GM18498 (cell line): Measurements from ENCODE around the gene WNT7A.

Experiments used
- ATAC-seq: cut with Tn5 transposase; IDR thresholded peaks from one replicate; pipeline ENCODE4 v1.9.1; 2021; ENCODE audit warnings: mild to moderate bottlenecking, moderate library complexity; ENCODE audit not compliant: unreplicated experiment

The WNT7A gene

DNA sequence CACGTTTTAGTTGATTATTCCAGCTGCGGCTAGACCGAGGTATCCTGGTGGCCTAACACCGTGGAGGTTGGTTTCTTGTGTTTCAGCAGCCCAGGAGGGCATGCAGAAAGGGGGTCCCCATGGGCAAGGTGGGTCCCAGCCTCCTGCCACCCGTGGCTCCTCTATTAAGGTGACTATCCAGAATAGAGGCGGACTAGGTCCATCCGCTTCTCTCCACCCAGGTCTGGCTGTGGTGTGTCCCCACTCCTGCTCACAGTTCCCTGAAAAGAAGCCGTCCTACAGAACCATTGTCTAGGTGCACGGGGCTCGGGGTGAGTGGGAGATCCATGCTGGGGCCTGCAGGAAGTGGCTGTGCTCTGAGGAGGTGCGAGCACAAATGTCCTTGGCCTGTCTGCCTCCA lies 81.5 kb downstream of the WNT7A start:
- ATAC-seq = no peak

DNA sequence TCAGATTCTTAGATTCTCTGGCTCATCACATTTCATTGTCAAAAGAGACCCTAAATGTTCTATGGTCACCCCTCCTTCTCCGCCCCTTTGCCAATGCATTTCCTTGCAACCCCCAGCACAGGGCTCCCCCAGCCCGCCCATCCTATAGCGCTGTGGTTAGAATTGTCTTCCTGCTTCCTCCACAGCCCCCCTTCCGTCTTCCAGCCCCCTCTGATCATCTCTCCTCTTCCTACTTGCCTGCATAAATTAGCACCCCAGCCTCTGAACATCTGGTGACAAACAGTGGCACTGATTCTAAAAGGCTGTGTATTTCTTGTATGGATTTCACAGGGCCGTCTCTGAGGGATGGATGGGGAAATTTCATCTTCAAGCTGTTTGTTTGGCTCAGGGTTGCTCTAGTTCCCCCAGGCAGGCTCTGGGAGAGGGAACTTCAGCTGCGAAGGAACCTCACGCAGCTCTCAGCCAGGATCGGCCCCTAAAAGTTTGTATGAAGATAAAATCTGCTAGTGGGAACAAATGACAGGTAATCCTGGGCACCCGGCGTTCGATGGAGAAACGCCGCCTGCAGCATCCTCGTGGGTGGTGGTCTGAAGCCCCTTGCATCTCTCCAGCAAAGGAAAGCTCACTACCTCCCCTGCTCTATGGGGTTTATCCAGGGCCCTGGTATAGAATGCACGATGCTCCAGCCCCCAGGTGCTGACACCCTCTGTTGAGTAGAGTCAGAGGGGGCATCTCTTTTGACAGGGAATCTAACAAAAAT lies 83.0 kb downstream of the WNT7A start:
- ATAC-seq = no peak

DNA sequence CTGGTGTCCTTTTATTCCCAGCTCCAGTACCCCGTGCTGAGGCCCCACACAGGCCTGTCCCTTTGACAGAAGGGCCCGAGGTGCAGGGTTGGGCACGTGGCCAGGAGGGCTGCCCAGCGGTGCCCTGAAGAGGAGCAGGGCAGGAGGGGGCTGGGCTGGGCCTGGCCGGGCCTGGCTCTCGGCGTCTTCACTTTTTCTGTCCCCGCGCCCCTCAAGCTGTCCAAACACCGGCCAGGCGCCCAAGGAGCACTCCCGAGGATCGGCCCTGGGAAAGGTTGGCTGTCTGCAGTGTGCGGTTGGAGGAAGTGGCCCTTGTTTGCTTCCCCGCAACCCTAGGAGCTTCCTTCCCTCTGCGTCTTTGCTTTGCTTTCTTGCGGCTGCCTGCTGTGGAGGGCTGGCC lies 84.1 kb downstream of the WNT7A start:
- ATAC-seq = no peak

DNA sequence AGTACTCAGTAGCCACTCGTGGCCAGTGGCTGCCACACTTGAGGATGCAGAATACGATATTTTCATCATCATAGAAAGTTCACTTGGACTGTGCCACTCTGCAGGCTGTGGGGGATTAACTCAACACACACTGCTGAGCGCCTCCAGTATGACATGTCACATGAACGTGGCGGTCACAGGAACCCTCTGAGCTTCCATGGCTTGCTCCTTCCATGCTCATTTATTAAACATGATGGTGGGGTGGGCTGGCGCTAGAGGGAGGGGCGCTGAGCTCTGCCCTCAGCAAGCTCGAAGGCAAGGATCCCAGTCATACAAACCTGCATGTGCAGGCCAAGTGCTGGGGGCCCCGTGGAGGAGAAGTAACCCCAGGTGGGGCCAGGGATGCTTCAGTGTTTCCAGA lies 85.5 kb downstream of the WNT7A start:
- no peak for ATAC-seq

DNA sequence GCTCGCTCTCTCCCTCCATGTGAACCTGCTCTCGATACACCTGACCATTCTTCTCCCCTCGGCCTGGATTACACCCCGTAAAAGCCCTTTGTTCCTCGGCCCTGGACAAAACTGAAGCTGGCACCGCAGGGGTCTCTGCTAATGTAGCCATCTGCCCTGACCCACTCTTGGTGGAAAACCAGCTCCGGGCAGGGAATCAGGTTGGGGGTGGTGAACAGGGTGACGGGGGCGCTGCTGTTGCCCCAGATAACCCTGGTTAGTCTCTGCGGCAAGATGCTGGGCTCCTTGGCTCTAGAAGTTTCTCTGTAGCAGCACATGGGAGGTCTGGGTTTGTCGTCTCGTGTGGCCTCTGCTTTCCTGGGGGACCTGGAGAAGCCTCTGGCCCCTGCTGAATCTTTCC lies 86.4 kb downstream of the WNT7A start:
- ATAC-seq = no peak

DNA sequence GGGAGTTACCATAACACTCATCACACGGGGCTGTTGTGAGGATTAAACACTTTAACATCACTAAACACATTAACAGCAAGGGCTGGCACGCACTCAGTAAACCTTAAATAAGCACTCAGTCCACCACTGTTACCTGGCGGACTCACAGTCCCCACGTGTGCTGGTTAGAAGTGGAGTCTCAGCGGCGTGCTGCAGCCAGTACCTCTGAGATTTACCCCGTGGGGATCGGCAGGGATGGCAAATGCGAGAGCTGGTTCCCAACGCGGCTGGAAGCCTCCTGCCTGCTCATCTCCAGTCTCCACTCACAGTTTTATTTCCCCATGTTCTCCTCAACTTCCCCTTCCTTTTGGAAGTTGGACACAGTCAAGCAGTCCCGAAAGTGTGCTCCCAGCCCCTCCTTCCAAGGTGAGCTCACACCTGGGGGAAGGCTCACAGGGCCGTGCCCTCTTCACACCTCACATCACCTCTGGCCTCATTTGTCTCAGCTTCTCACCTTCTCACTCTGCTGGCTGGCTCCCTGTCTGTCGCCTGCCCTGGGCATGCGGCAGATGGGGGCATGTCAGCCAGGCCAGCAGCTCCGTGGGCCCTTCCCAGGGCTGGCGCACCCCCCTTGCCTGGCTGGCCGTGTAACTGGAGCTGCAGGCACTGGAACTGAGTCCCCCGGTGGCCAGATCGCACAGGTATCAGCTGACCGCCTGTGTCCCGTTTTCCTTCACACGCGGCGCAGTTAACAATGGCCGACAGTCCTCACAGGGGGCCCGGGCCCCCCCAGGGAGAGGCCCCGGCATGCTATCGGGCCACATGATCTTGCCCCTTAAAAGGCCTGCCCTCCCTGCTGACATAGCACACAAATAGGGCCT lies 87.1 kb downstream of the WNT7A start:
- no peak for ATAC-seq

DNA sequence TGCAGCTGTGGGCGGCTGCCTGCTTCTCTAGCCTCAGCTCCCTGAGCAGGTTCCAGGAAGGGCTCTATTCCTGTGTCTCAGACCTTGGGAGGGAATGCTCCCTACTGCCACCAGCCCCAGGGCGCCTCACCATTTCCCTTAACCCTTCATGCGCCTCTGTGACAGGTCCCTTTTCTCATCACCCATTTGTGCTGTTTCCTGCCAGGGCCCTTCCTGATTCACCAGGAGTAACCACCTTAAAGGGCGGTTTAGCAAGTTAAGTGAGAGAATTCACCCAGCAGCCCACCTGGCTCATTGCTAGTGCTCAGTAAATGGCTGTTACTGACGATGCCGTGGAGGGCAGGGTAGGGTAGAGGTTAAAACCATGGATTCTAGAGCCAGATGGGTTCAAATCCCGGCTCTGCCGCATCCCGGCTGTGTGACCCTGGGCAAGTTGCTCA lies 87.8 kb downstream of the WNT7A start:
- ATAC-seq = no peak

DNA sequence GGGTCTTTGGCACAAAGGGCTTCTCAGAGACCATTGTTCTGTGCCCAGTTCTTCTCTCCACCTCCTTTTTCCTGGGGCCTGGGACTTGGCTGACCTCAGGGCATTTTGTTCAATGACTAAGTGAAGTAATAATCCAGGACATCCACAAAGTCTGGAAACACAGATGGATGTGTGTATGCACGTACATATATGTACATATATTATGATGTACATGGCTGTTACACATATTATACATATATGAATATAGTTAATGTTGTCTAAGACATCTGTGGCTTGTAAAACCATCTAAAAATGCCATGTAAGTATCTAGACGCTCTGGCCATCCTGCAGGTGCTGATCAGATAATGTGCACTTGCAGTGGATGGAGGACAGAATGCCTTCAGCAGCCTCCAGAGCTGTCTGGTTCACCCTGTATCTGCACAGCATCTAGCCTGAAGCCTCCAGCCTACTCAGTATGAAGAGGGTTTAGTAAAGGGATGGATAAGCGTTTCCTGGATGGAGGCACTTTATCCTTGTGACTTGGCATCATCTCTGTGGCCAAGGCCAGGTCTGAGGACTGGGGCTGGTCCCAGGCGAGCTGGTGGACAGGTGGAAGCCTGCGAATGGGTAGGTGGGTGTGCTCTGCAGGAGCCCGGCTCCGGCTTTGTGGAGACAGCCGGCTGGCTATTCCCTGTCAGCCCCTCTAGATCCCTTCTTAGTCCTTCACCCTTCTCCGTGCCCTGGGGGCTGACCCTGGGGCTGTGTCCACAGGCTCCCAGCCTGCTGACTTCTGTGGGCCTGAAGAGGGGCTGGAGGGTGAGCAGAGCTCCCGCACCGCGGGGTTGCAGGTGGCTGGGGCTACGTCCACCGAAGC lies 88.4 kb downstream of the WNT7A start:
- no peak for ATAC-seq

DNA sequence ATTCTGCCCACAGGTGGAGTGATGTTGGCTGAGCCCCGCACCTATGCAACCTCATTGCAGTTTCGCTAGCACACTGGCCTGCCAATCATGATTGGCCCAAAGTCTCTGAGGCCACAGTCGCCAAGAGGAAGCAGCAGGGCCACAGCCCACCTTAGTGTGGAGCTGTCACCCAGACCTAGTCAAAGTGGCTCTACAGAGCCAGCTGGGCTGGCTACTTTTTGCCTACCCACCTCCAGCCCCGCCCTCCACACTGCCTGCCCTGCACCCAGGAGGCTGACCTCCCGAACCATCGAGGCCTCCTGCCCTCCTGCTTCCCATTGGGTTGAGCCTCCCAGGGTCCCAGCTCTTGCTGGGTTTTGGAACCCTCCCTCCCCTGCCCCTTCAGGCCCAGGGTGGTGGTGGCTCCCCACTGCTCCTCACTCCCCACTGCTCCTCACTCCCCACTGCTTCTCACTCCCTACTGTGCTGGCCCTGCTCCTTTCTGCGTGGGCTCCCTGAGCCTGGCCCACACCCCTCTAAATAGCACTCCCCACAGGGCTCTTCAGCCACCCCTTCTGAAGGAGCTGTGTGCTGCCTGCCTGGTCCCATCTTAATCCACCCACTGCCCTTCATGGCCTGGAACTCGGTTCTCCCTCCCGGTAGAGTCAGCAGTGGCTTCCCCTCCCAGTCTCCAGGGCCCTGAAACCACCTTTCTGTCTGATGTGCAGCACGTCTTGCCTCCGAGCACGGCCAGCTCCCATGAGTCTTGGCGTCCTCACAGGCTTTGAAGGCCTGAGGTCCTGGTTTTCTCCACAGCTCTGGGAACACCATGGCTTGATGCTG lies 89.3 kb downstream of the WNT7A start:
- no peak for ATAC-seq

DNA sequence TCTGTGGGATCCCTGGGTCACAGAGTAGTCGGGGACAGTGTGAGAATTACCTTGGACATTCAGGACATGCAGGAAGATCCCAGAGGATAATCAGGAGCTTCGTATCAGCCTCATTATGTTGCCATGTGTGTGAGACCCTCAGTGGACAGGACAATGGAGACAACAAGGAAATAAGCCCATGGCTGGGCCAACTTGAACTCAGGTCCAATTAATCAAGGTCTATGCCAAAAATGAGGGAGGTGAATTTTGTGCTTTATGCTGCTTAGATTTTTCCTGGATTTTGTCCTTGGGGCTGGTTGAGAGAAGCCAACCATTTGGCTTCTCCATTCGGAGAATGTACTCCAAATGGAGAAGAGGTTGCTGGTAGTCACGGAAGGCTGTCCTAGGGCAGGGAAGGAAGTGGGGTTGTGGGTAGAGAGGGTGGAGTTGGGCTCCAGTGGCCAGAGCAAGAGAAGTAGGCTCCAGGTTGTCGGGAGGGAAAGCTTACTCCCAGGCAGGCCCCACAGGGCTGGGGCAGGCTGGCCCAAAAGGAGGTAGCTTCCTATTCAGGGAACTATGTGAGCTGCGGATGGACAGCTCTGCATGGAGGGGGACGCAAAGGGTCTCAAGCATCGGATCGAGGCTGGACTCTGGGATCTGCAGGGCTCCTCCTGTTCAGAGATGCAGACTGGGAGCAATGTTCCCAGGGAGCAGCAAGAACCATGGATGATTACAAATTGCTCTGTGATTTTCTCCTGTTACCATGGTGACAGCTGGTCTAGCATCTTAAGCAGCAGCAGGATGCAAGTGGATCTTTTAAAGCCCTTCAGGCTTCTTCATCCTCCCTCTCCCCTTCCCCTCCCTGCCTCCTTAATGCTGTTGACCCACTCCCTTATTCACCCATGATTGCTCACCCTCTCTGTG lies 91.1 kb downstream of the WNT7A start:
- no peak for ATAC-seq

DNA sequence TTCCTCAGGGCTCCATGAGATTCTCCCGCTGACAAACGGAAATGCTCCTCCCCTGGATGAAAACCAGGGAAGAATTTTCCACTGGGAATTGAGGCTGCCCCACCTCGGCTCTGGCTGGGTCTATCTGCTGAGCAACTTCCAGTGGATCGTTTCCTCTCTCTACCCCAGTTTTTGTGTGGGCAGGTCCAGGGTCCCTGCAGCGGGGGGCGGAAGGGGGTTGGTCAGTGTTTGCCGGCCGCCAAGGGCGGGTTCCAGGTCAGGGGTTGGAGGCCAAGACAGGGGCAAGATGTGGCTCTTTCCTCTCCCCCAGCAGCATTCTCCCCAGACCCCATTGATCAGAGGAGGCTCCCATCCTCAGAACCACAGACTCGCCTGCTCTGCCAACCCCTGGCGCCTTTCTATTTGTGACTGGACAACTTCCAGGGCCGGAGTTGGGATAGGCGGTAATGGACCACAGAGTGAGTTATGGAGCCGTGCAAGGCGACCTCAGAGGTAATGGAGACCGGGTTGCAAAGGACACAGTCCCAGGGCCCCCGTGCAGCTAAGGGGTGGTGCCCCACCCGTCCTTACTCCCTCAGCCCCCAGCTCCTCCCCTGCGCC lies 92.2 kb downstream of the WNT7A start:
- ATAC-seq = no peak

DNA sequence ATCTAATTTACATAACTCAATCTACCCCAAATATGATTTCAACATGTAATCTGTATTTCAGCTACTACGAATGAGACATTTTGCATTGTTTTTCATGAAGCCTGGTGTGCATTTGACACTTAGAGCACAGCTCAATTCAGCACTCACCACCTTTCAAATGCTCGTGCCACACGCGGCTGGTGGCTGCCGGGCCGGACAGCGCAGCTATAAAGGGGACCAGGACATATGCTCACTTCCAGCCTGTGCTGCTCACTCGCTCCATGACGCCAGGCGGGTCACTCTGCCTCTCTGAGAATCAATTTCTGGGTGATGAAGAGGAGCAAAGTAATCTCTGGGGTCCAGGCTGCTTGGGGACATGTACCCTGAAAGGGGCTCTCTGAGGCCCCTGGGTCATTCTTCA lies 93.1 kb downstream of the WNT7A start:
- ATAC-seq = no peak

DNA sequence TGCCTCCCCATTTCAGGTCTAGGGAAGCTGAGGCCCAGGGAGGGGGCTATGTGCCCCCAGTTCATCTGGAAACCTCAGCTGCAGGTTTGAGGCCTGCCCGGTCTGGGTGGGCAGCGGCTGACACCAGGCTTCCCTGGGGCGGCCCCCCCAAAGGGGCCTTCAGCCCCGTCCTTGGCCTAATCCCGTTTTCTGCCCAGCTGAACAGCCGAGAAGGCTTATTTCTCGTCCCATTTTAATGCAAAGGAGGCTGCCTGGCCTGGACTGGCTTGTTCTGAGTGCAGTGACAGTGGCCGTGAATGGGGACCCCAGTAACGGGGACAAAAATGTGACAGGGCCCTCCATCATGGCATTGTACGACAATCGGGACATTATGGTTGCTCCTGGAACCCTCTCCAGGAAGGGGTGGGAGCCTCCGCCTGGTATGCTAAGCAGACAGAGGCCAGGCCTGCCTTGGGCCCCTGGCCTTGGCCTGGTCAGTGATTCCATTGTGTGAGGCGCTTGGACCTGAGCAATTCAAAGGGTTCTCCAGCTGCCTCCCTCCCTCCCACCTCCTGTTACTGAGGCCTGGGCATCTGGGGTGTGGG lies 93.9 kb downstream of the WNT7A start:
- ATAC-seq = no peak

DNA sequence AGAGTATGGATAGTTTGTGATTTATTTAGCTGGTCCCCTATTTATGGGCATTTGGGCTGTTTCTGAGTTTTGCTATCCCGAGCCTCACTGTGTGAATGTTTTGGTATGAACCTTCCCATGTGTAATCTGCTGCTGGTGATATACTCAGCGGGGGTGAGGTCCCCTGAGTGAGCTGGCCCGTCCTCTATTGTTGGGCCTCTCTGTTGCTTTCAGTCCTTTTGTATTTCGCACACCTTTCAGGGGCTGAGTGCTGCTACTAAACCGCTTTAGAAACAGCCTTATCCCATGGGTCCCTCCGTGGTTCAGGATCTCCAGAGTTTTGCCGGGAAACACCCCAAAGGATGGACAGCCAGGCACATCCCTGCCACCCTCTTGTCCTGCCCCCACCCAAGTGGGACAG lies 94.5 kb downstream of the WNT7A start:
- no peak for ATAC-seq

DNA sequence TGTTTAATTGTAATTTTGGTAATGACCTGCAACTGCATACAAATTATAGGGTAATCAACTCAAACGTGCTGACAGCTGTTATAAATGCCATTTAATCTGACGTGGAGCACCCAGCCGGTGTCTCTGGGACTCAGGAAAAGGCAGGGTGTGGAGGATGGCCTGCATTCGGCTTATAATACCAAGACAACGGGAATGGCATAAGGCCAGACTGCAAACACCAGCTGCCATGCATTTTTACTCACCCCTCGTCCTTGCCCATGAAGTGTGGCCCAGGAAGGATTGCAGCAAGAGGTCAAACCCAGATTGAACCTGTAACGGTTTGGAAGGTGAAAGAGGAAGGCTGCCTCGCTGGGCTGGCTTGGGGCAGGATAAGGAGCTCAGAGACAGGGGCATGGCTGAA lies 96.4 kb downstream of the WNT7A start:
- no peak for ATAC-seq

DNA sequence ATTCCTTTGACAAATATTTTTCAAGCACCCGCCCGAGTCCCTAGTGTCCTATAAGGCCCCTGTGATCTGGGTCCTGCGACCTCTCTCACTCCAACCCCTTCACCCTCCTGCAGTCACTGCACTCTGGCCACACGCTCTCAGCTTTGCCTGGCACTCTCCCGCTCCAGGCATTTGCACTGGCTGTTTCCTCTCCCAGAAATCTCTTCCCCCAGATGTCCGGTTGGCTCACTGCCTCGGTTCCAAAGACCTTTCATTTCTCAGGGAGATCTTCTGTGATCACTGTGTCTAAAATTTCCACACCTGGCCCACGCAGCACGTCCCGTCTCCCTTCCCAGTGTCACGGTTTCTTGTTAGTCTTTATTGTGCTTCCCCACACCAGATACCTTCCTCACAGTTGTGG lies 97.4 kb downstream of the WNT7A start:
- ATAC-seq = no peak

DNA sequence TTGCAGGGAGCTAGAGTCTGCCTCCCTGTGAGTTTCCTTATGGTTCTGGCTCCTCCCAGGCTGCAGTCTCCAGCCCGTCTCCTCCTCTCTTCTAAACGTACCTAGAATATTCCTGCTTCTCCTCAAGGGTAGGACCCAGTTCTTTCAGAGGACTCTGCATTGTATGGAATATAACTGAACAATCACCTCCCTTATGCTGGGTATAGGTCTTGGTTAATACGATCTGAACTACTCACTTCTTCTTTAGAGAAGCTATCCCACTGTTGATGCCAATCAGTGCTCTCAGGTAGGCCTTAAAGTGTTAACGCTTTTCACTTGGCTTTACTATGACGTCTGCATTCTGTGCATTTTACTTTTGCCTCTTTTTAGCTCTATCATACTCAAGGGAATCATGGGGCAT lies 98.5 kb downstream of the WNT7A start:
- ATAC-seq = no peak

DNA sequence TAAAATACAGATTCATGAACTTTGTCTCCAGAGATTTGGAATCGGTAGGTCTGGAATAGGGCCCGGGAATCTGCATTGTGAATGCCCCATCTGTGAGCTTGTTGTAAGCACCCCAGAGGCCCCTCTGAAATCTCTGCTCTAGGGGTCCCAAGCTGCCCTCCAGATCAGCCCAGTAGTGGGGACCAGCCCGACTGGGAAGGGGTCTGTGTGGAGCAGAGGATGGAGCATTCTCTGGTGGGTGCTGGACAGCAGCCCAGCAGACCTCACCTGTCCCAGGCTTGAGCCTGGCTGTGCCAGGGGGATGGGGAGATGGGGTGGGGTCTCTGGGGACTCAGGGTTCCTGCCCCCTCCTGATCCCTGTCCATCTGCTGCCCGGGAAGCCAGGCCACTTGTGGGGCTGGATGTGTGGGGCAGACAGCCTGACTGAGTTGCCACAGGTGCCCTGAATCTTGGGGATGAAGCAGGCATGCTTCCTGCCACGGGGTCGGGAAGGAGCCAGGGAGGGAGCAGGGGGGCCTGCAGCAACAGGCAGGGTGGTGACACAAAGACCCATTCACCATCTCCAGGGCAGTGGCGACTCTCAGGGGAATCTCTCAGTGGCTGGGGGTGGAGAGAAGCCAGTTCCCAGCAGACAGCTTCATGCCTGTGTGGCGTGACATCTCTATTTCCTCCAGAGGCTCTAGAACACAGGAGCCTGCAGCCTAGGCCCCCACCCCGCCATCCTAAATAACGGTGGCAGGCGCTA lies 99.3 kb downstream of the WNT7A start:
- no peak for ATAC-seq
